Aorta (tissue), 5 donors: ENCODE measurements around the gene SLC44A1. TPM values are rescaled to one million over a fixed set of nuclear protein-coding genes. Genes with fewer than 3 reads are reported as not detected.

Source experiments
- ATAC-seq: fragments of 200-7000 bp; cut with Tn5 transposase; one replicate; pipeline ENCODE4 v1.9.1; 2022; ENCODE audit warnings: moderate library complexity; ENCODE audit not compliant: low FRiP score
- DNase-seq, 2 donors: peaks; one replicate each; pipeline ENCODE4 v3.0.0-alpha.2; 2020
- H3K27ac ChIP-seq, 2 donors: one replicate each; pipeline ENCODE4 v1.5.1; 2013; ENCODE audit warnings: low read length in 2 of 2, mild to moderate bottlenecking in 2 of 2, moderate library complexity in 2 of 2, control low read depth in 1 of 2, inconsistent platforms in 1 of 2, low read depth in 1 of 2
- H3K27me3 ChIP-seq, 2 donors: one replicate each; pipeline ENCODE4 v1.6.1; 2013; ENCODE audit warnings: control low read depth in 1 of 2, low read length in 1 of 2, mild to moderate bottlenecking in 1 of 2, moderate library complexity in 1 of 2; ENCODE audit not compliant: insufficient read depth in 2 of 2, control insufficient read depth in 1 of 2
- H3K36me3 ChIP-seq, 2 donors: one replicate each; pipeline ENCODE4 v1.6.1; 2013; ENCODE audit warnings: control low read depth in 1 of 2, low read length in 1 of 2, mild to moderate bottlenecking in 1 of 2; ENCODE audit not compliant: insufficient read depth in 2 of 2, control insufficient read depth in 1 of 2
- H3K4me1 ChIP-seq, 2 donors: one replicate each; pipeline ENCODE4 v1.6.1; 2013; ENCODE audit warnings: low read length in 2 of 2, control low read depth in 1 of 2, mild to moderate bottlenecking in 1 of 2, moderate library complexity in 1 of 2; ENCODE audit not compliant: insufficient read depth in 2 of 2, control insufficient read depth in 1 of 2
- H3K4me3 ChIP-seq, 2 donors: one replicate each; pipeline ENCODE4 v1.5.1; 2013; ENCODE audit warnings: low read length in 2 of 2, control low read depth in 1 of 2, mild to moderate bottlenecking in 1 of 2
- H3K9me3 ChIP-seq: one replicate; pipeline ENCODE4 v1.6.1; 2013; ENCODE audit warnings: mild to moderate bottlenecking, low read length; ENCODE audit not compliant: control insufficient read depth
- WGBS, 2 donors: extraction: QIAGEN DNeasy Blood & Tissue Kit; methylation state at CpG; one replicate each; pipeline ENCODE4 v1.1.7; 2013; 5-methylcytosine and 5-hydroxymethylcytosine counted together
- intact Hi-C, 2 donors: fragments of 100-400 bp; cut with DNase I; formaldehyde crosslinking; loops; one replicate each; pipeline versions ENCODE4 v1.14.2 to v1.15.0; 2022
- polyA plus RNA-seq, 2 donors: library from polyadenylated mRNA; stranded (reverse); fragments of 200-250 nt; gene quantifications; one replicate each; pipeline ENCODE4 v1.2.3, GENCODE V29; 2013
- total RNA-seq, 2 donors: library from RNA; stranded (reverse); fragmentation: NEBNext Ultra II Directional; extraction: Animal tissue kit (Norgen Biotek cat#: 25700); gene quantifications; one replicate each; pipeline ENCODE4 v1.2.1, GENCODE V29; 2021
- donor health status: healthy with polysubstance abuse.
- donor health status: Bipolar disorder and iron deficiency.
- donor health status: DM: no; HTN: no; CAD: no.
- donor health status: DM: no; HTN: no; CAD: no.
- donor health status: DM: yes; HTN: yes; CAD: no.

SLC44A1 gene
- total and polyA plus RNA-seq, 4 donors, result 11.4 to 46.6 (median 30.4) TPM

DNA sequence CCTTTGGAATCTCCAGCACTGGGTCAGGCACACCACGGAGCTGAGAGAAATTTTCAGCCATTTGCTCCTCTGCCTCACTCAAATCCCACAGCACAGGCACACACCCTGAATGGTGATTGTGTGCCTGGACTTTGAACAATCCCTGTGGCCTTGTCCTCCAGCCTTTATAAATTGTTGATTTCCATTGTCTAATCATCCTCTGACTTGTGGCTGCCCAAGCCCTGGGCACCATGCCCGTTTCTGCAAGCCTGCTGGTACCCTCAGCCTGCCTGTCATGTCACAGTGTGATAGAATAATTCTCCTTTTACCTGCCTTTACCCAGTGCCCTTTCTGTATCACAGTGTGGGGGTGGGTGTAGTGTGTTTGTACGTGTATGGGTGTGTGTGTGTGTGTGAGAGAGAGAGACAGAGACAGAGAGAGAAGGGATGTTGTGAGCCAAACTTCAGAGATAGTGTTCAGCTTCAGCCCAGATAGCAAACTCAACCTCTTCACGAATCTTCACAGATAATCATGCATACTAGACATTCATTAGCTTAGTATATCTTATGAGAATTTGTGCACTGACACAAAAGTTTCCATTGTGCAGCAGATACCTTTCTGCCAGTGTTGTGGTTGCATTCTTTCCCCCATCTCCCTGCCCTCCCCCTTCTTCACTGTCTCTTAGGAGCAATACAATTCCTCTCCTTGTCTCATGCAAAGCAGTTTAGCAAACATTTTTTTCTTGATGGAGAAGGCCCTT, 27.8 kb upstream of the SLC44A1 start:
- Histone ChIP-seq H3K27ac (no peak overlapping the region), H3K36me3 (no peaks in the 10 kb centered on the region), H3K4me1 (no peaks in the 10 kb centered on the region), H3K4me3 (no peak overlapping the region), H3K9me3 (no peaks in the 10 kb centered on the region), H3K27me3 (no peaks in the 10 kb centered on the region)
- WGBS, 2 donors, result 47 to 54% methylated on average over 4 of the region's 4 CpGs
- no peak for DNase-seq
- ATAC-seq, result no peak
- intact Hi-C loops, result no loop called here

DNA sequence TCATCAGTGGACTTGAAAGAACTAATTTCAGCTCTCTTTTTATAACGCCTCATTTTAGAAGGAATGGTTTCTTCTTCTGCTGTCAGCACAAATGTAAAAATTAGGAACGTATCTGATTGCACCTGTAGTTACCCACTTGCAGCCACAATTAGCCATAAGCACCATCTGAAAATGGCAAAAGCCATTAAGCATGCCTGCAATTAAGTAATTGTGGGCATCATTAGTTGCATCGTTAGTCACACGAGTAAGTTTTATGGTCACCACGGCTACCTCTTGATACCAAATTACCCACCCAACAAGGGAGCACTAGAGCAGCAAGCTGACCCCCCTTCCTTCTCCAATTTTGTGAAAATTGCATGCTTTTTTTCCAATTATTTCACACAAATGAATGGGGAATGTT, 25.8 kb upstream of the SLC44A1 start:
- Histone ChIP-seq H3K4me3 (no peak overlapping the region), H3K27ac (no peak overlapping the region), H3K4me1 (no peaks in the 10 kb centered on the region), H3K36me3 (no peaks in the 10 kb centered on the region), H3K27me3 (no peaks in the 10 kb centered on the region), H3K9me3 (no peaks in the 10 kb centered on the region)
- intact Hi-C loops, result no loop called here
- DNase-seq (no peak), ATAC-seq (no peak)
- 63 to 76% methylated on average over 5 of the region's 5 CpGs for WGBS, 2 donors

DNA sequence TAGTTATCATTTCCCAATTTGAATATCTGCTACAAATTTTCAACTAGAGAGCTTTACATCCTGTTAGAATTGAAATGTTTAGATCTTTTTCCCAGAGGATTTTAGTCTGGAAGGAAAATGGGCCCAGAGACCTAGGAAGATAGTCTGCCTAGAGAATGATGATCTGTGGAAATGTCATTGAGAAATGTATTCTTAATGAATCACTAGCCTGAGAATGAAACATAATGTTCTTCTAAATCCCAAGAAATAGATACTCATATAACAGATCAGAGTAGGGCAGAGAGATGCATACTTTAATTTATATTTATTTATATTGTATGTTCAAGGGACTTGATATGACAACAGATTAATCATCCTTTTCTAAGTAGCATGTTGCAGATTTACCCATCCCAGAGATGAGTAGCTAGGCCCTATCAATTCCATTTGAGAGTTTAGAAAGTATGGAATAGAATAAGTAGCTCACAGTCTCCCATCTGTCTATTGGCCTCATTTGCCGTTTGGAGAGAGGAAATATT, 25.1 kb upstream of the SLC44A1 start:
- H3K4me1 ChIP-seq, result no peaks in the 10 kb centered on the region
- no peak for ATAC-seq
- no peaks in the 10 kb centered on the region for H3K27me3 ChIP-seq
- DNase-seq, result no peak
- H3K27ac ChIP-seq, result no peak overlapping the region
- H3K4me3 ChIP-seq, result no peak overlapping the region
- no peaks in the 10 kb centered on the region for H3K9me3 ChIP-seq
- intact Hi-C loops, result no loop called here
- no peaks in the 10 kb centered on the region for H3K36me3 ChIP-seq
- 73% methylated on average over 1 of the region's 1 CpG for WGBS, 2 donors

DNA sequence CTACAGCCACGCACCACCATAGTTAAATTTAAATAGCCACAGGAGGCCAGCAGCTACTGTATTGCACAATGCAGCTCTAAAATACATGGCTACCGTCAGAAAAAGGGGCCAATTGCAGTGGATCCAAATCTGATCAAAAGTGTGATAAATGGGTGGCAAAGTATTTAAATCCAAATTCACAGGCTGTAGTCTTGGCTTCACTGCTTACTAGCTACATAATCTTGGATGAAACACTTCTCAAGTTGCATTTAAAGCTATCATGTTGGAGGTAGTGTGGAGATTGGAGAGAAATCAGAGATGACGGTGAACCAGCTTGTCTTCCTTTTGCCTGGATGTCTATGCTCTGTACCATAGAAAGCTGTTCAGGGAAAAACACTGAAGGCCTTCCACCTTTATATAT, 24.0 kb upstream of the SLC44A1 start:
- H3K36me3 ChIP-seq, result no peaks in the 10 kb centered on the region
- intact Hi-C loops, result no loop called here
- no peak overlapping the region for H3K4me3 ChIP-seq
- H3K4me1 ChIP-seq, result no peaks in the 10 kb centered on the region
- H3K27me3 ChIP-seq, result no peaks in the 10 kb centered on the region
- H3K9me3 ChIP-seq, result no peaks in the 10 kb centered on the region
- no peak for ATAC-seq
- 88 to 91% methylated on average over 3 of the region's 3 CpGs for WGBS, 2 donors
- DNase-seq, result no peak
- H3K27ac ChIP-seq, result no peak overlapping the region

DNA sequence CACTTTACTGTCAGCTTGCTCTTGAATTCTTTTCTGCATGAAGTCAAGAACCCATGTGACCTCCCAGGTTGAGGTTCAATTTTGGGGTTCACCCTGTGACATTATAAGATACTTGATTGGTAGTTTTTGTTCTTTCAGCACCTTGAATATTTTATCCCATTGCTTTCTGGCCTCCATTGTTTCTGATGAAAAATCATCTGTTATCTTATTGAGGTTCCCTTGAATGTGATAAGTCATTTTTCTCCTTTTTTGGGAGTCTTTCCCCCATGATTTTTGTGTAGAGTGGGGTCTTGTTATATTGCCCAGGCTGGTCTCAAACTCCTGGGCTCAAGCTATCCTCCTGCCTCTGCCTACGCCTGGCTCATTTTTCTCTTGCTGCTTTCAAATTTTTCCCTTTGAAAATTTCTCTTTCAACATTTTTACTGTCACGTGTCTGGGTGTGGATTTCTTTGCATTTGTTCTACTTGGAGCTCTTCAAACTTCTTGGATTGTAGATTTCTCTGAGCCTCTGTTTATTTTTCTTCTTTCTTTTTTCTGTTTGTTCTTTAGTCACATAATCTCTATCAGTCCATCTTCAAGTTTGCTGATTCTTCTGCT, 20.8 kb upstream of the SLC44A1 start:
- no peak for DNase-seq
- no peaks in the 10 kb centered on the region for H3K36me3 ChIP-seq
- no peaks in the 10 kb centered on the region for H3K9me3 ChIP-seq
- no peak overlapping the region for H3K27ac ChIP-seq
- no peaks in the 10 kb centered on the region for H3K4me1 ChIP-seq
- intact Hi-C loops, result no loop called here
- no peak for ATAC-seq
- no peak overlapping the region for H3K4me3 ChIP-seq
- H3K27me3 ChIP-seq, result no peaks in the 10 kb centered on the region
- WGBS, 2 donors, result 91 to 93% methylated on average over 2 of the region's 2 CpGs

DNA sequence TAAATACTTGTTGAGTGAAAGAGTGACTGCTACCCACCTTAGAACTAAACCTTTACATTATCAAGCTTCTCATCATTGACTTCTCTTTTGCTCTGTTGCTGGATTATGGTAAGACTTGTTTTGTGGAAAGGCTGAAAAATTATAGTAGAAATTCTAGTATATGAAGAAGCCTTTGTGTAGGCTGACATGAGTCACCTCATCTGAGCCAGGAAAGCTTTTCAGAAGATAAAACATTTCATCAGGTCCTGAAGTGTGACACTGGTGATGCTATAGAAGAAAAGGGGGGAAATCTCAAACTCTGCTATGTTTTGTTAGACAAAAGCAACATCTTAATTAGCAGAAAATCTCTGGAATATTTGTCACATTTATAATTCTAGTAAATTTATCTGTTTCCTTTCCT, 18.4 kb upstream of the SLC44A1 start:
- no peak overlapping the region for H3K4me3 ChIP-seq
- no peak overlapping the region for H3K27ac ChIP-seq
- H3K4me1 ChIP-seq, result no peaks in the 10 kb centered on the region
- no peaks in the 10 kb centered on the region for H3K36me3 ChIP-seq
- no peaks in the 10 kb centered on the region for H3K9me3 ChIP-seq
- intact Hi-C loops, result no loop called here
- ATAC-seq (no peak), DNase-seq (no peak)
- no peaks in the 10 kb centered on the region for H3K27me3 ChIP-seq

DNA sequence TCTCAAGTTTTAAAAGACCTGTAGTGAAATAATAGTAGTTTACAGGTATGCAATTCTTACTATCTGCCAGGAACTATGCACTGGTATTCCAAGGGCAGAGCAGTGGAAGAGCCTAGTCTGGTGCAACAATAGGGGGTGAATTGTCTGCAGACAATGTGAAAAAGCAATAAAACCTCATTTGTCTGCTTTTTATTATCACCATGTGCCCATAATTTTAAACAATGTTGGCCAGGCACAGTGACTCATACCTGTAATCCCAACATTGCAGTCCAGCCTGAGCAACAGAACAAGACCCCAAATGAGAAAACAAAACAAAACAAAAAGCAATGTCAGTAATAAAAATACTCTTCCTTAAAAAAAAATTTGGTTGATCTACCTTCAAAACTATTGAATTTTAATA, 12.2 kb upstream of the SLC44A1 start:
- Histone ChIP-seq H3K27me3 (no peaks in the 10 kb centered on the region), H3K4me1 (no peaks in the 10 kb centered on the region), H3K4me3 (no peak overlapping the region), H3K27ac (no peak overlapping the region), H3K36me3 (no peaks in the 10 kb centered on the region), H3K9me3 (no peaks in the 10 kb centered on the region)
- intact Hi-C loops, result no loop called here
- DNase-seq, result no peak
- ATAC-seq, result no peak

DNA sequence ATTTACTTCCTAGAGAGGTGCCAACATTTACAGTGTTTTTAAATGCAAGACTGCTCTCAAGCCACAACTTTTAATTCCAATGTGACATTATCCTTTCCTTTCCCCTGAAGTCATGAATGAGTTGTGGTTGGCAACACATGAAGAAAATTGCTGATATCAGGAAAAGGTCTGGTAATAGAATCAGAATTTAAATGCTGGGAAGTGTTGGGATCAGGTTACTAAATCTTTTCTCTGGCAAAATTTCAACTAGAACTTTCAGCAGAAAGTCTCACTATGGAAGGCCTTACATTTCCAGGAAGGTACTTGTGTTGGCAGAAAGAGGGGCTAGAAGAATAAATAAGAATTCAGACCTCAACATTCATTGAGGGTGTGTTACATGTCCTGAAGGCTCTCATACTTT, 10.6 kb upstream of the SLC44A1 start:
- H3K27ac ChIP-seq, result no peak overlapping the region
- no peak overlapping the region for H3K4me3 ChIP-seq
- H3K36me3 ChIP-seq, result no peaks in the 10 kb centered on the region
- no peaks in the 10 kb centered on the region for H3K9me3 ChIP-seq
- intact Hi-C loops, result no loop called here
- H3K4me1 ChIP-seq, result no peaks in the 10 kb centered on the region
- no peaks in the 10 kb centered on the region for H3K27me3 ChIP-seq
- ATAC-seq (no peak), DNase-seq (no peak)

DNA sequence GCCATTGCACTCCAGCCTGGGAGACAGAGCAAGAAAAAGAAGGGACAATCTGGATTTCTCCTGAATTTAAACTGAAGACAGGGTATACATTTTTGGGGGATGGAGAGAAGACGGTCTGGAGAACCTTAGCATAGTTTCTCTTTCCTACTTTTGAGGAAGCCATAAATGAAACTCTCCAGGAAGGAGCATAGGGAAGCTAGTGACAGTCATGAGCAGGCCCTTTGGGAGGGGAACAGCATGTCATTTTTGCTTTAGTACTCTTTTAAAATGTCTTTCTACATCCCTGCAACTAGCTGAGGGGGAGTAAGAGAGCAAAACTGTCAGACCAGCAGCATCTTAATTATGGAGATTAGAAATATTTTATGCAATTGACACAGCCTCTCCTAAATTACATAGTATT, 8.2 kb upstream of the SLC44A1 start:
- intact Hi-C loops, result no loop called here
- Histone ChIP-seq H3K27ac (no peak overlapping the region), H3K4me3 (no peak overlapping the region), H3K9me3 (no peaks in the 10 kb centered on the region), H3K27me3 (no peaks in the 10 kb centered on the region), H3K4me1 (peaks cover 0 to under 1% of the 10 kb centered on the region in 2 donors), H3K36me3 (no peaks in the 10 kb centered on the region)
- 96 to 100% methylated on average over 1 of the region's 1 CpG for WGBS, 2 donors
- ATAC-seq (no peak), DNase-seq (no peak)
